Measurements from ENCODE around the gene SAE1. TPM values are rescaled to one million over a fixed set of nuclear protein-coding genes. Genes with fewer than 3 reads are reported as not detected.
"Not testable (repeated sequence)": the region's sequence is repeated elsewhere in the genome, so short reads cannot be mapped to it uniquely, and the experiment has no call there.

Gene SAE1
- total RNA-seq, 1 experiment from 2014 or later: 234 TPM

GRCh38 chr19:47247308-47247990 is 116.8 kb downstream of the SAE1 start:
- no peak overlapping the region for H4K8ac ChIP-seq (replicated peaks; ENCODE audit: insufficient read length, low read depth, low read length)
- DNase-seq: peak; percentile 80
- WGBS (ENCODE audit: extremely low coverage, insufficient read length, low lambda C conversion rate): no CpG with 5 or more reads among the region's 25 CpGs
- H2AFZ ChIP-seq (ENCODE audit: low read length): no peak overlapping the region
- H3K79me1 ChIP-seq (ENCODE audit: insufficient read depth, low read depth, low read length, poor library complexity, severe bottlenecking): no peaks in the 10 kb centered on the region
- peak; percentile 96 for TF ChIP-seq CTCF (conservative IDR thresholded peaks at IDR 0.05)
- H3K4me2 ChIP-seq (ENCODE audit: insufficient read depth, insufficient read length, low read length): no peak overlapping the region
- no peak overlapping the region for H2BK20ac ChIP-seq (ENCODE audit: low read depth, low read length, poor library complexity, severe bottlenecking)
- peaks cover 10 to 20% of the 10 kb centered on the region in 2 experiments for H3K4me1 Mint-ChIP-seq
- peaks cover 4% of the 10 kb centered on the region for H3K23me2 ChIP-seq (ENCODE audit: insufficient read length, low read depth, low read length, poor library complexity, severe bottlenecking)
- no peak overlapping the region for H3K4ac ChIP-seq (ENCODE audit: low read depth, low read length)
- no peak overlapping the region for H3K27ac Mint-ChIP-seq
- no peak overlapping the region for H4K91ac ChIP-seq (ENCODE audit: insufficient read length, low read depth, low read length)
- no peak overlapping the region for H2BK5ac ChIP-seq (ENCODE audit: insufficient read length, low read length)
- H3K27ac ChIP-seq (ENCODE audit: insufficient read length, low read depth, low read length): no peak overlapping the region
- no peaks in the 10 kb centered on the region for H3K79me2 ChIP-seq (ENCODE audit: insufficient read depth, low read length)
- H3K4me3 Mint-ChIP-seq: peak overlapping the region in 1 of 2 experiments; percentile 18; a peak in 2 of 5 replicates
- peaks cover 0 to 3% of the 10 kb centered on the region in 2 experiments; a peak in 1 of 5 replicates for H3K9me3 Mint-ChIP-seq
- H2BK12ac ChIP-seq (ENCODE audit: insufficient read length, low read depth, low read length): no peak overlapping the region
- no peak overlapping the region for H2BK15ac ChIP-seq (ENCODE audit: low read depth, low read length)
- H2AK5ac ChIP-seq (ENCODE audit: insufficient read length, low read length): no peak overlapping the region
- H3K18ac ChIP-seq (ENCODE audit: insufficient read length, low read depth, low read length): no peak overlapping the region
- H3K14ac ChIP-seq (ENCODE audit: insufficient read depth, low read length): no peak overlapping the region
- H3K23ac ChIP-seq (ENCODE audit: insufficient read length, low read depth, low read length): no peak overlapping the region
- H4K5ac ChIP-seq (ENCODE audit: insufficient read length, low read depth, low read length): no peak overlapping the region
- no peak overlapping the region for H3K9ac ChIP-seq (ENCODE audit: extremely low read depth, insufficient read length, low read length)
- H2BK120ac ChIP-seq (ENCODE audit: low read depth, low read length, poor library complexity, severe bottlenecking): no peak overlapping the region
- no peaks in the 10 kb centered on the region; a peak in 1 of 7 replicates for H3K36me3 Mint-ChIP-seq (ENCODE audit: insufficient read depth in 1 of 3, low read depth in 3 of 3)
- no peak overlapping the region for H3K56ac ChIP-seq (ENCODE audit: insufficient read length, low read depth, low read length)
- H3T11ph ChIP-seq (ENCODE audit: low read length): no peak overlapping the region
- no peaks in the 10 kb centered on the region for H3K27me3 ChIP-seq (ENCODE audit: insufficient read depth, low read length)
- H3K4me1 ChIP-seq (ENCODE audit: insufficient read depth, low read length): no peaks in the 10 kb centered on the region
- H3K9me3 ChIP-seq (ENCODE audit: control insufficient read depth, low read depth, low read length): no peaks in the 10 kb centered on the region
- no peaks in the 10 kb centered on the region for H4K20me1 ChIP-seq (ENCODE audit: control insufficient read depth, insufficient read depth, insufficient read length)
- H3K27me3 Mint-ChIP-seq (ENCODE audit: low read depth): peaks cover 5% of the 10 kb centered on the region

- H3K18ac ChIP-seq (ENCODE audit: insufficient read length, low read depth, low read length): not testable (repeated sequence)
These were observed 122.4 kb downstream of the SAE1 start for GRCh38 chr19:47253016-47253415.

More at GRCh38 chr19:47253016-47253415, 122.4 kb downstream of the SAE1 start:
- H2BK15ac ChIP-seq (ENCODE audit: low read depth, low read length); H3K27me3 ChIP-seq (ENCODE audit: insufficient read depth, low read length); H2AFZ ChIP-seq (ENCODE audit: low read length); H2AK5ac ChIP-seq (ENCODE audit: insufficient read length, low read length); H2BK12ac ChIP-seq (ENCODE audit: insufficient read length, low read depth, low read length); H2BK120ac ChIP-seq (ENCODE audit: low read depth, low read length, poor library complexity, severe bottlenecking); H3K4me3 Mint-ChIP-seq; H4K20me1 ChIP-seq (ENCODE audit: control insufficient read depth, insufficient read depth, insufficient read length); H3K4me1 ChIP-seq (ENCODE audit: insufficient read depth, low read length); H3K56ac ChIP-seq (ENCODE audit: insufficient read length, low read depth, low read length); H4K8ac ChIP-seq (replicated peaks; ENCODE audit: insufficient read length, low read depth, low read length); H3K36me3 Mint-ChIP-seq (ENCODE audit: insufficient read depth in 1 of 3, low read depth in 3 of 3); H3K4me2 ChIP-seq (ENCODE audit: insufficient read depth, insufficient read length, low read length); H2BK5ac ChIP-seq (ENCODE audit: insufficient read length, low read length); H3K9ac ChIP-seq (ENCODE audit: extremely low read depth, insufficient read length, low read length); H3K27ac ChIP-seq (ENCODE audit: insufficient read length, low read depth, low read length); H3K27ac Mint-ChIP-seq; H3K79me1 ChIP-seq (ENCODE audit: insufficient read depth, low read depth, low read length, poor library complexity, severe bottlenecking); H4K5ac ChIP-seq (ENCODE audit: insufficient read length, low read depth, low read length); DNase-seq; H3K79me2 ChIP-seq (ENCODE audit: insufficient read depth, low read length); H3K27me3 Mint-ChIP-seq (ENCODE audit: low read depth); H3T11ph ChIP-seq (ENCODE audit: low read length); H3K4ac ChIP-seq (ENCODE audit: low read depth, low read length); H3K14ac ChIP-seq (ENCODE audit: insufficient read depth, low read length); H3K9me3 Mint-ChIP-seq; H4K91ac ChIP-seq (ENCODE audit: insufficient read length, low read depth, low read length); H3K9me3 ChIP-seq (ENCODE audit: control insufficient read depth, low read depth, low read length); H2BK20ac ChIP-seq (ENCODE audit: low read depth, low read length, poor library complexity, severe bottlenecking); H3K23ac ChIP-seq (ENCODE audit: insufficient read length, low read depth, low read length): not testable (repeated sequence)
- WGBS (ENCODE audit: extremely low coverage, insufficient read length, low lambda C conversion rate): no CpG with 5 or more reads among the region's 8 CpGs
- peaks cover 11 to 17% of the 10 kb centered on the region in 2 experiments for H3K4me1 Mint-ChIP-seq
- H3K23me2 ChIP-seq (ENCODE audit: insufficient read length, low read depth, low read length, poor library complexity, severe bottlenecking): peaks cover 12% of the 10 kb centered on the region

All from H9 (cell line).